ENCODE measurements around the gene SYNGR2.

Gene SYNGR2

DNA sequence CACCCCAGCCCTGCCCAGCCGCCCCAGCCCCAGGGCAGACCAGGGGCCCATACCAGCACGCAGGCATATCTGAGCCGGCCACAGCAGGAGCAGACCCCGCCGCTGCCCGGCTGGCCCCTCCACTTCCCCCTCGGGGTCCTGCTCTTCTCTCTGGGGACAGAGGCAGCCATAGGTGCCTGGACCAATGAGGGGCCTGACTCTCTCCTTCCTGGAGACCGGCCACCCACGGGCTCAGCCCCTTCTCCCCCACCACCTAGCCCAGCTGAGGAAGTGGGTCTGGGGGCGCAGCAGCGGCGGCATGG lies 43.6 kb upstream of the SYNGR2 start:
- no peak overlapping the region for H3K4me2 ChIP-seq (ENCODE audit: insufficient read depth, low read length)
- H3K9ac ChIP-seq (ENCODE audit: low read depth, low read length), result no peak overlapping the region
- peaks cover 68% of the 10 kb centered on the region for H3K4me1 ChIP-seq (ENCODE audit: insufficient read depth, low read length)
- H3K36me3 ChIP-seq (ENCODE audit: insufficient read depth, low read length), result peaks cover 17% of the 10 kb centered on the region
- ATAC-seq (ENCODE audit: insufficient read depth, low read depth) (no peak), DNase-seq (no peak)
- no peaks in the 10 kb centered on the region for H3K79me2 ChIP-seq (ENCODE audit: insufficient read depth, low read length)
- no peak overlapping the region for H3K4me3 ChIP-seq (ENCODE audit: low read depth in 1 of 2, low read length in 2 of 2)
- TF ChIP-seq EZH2 (IDR thresholded peaks at IDR 0.05; ENCODE audit: borderline replicate concordance, low read depth, low read length, severe bottlenecking) (no peak), CTCF (IDR thresholded peaks at IDR 0.05; ENCODE audit: borderline replicate concordance, extremely low read depth, low read length, poor library complexity, severe bottlenecking) (no peak)
- H4K20me1 ChIP-seq (ENCODE audit: insufficient read depth, low read length), result no peaks in the 10 kb centered on the region
- no peaks in the 10 kb centered on the region for H3K27me3 ChIP-seq (ENCODE audit: insufficient read depth, low read length, poor library complexity)
- no peak overlapping the region for H3K27ac ChIP-seq (ENCODE audit: low read length)
- no peak overlapping the region for H2AFZ ChIP-seq (ENCODE audit: low read depth, low read length)
- no peaks in the 10 kb centered on the region for H3K9me3 ChIP-seq (ENCODE audit: insufficient read depth, low read length, severe bottlenecking)

- Histone ChIP-seq H3K9me3 (ENCODE audit: insufficient read depth, low read length, severe bottlenecking) (no peaks in the 10 kb centered on the region), H3K27ac (ENCODE audit: low read length) (peak overlapping the region; percentile 26; the same call in 1 of the 2 replicates), H3K4me3 (ENCODE audit: low read depth in 1 of 2, low read length in 2 of 2) (no peak overlapping the region), H3K36me3 (ENCODE audit: insufficient read depth, low read length) (peaks cover 17% of the 10 kb centered on the region), H3K27me3 (ENCODE audit: insufficient read depth, low read length, poor library complexity) (no peaks in the 10 kb centered on the region), H2AFZ (ENCODE audit: low read depth, low read length) (no peak overlapping the region), H3K4me1 (ENCODE audit: insufficient read depth, low read length) (peaks cover 74% of the 10 kb centered on the region), H3K9ac (ENCODE audit: low read depth, low read length) (no peak overlapping the region), H4K20me1 (ENCODE audit: insufficient read depth, low read length) (no peaks in the 10 kb centered on the region), H3K79me2 (ENCODE audit: insufficient read depth, low read length) (no peaks in the 10 kb centered on the region), H3K4me2 (ENCODE audit: insufficient read depth, low read length) (no peak overlapping the region)
- ATAC-seq (ENCODE audit: insufficient read depth, low read depth), result no peak
- DNase-seq, result no peak
- no peak for TF ChIP-seq CTCF (IDR thresholded peaks at IDR 0.05; ENCODE audit: borderline replicate concordance, extremely low read depth, low read length, poor library complexity, severe bottlenecking)
- no peak for TF ChIP-seq EZH2 (IDR thresholded peaks at IDR 0.05; ENCODE audit: borderline replicate concordance, low read depth, low read length, severe bottlenecking)
These were observed 43.1 kb upstream of the SYNGR2 start for GRCh38 chr17:78125138-78125913.

GRCh38 chr17:78125976-78126894 lies 42.1 kb upstream of the SYNGR2 start:
- DNase-seq (no peak), ATAC-seq (ENCODE audit: insufficient read depth, low read depth) (no peak)
- peaks cover 17% of the 10 kb centered on the region for H3K36me3 ChIP-seq (ENCODE audit: insufficient read depth, low read length)
- peaks cover 74% of the 10 kb centered on the region for H3K4me1 ChIP-seq (ENCODE audit: insufficient read depth, low read length)
- TF ChIP-seq CTCF (IDR thresholded peaks at IDR 0.05; ENCODE audit: borderline replicate concordance, extremely low read depth, low read length, poor library complexity, severe bottlenecking) (no peak), EZH2 (IDR thresholded peaks at IDR 0.05; ENCODE audit: borderline replicate concordance, low read depth, low read length, severe bottlenecking) (no peak)
- no peak overlapping the region for H2AFZ ChIP-seq (ENCODE audit: low read depth, low read length)
- H3K27ac ChIP-seq (ENCODE audit: low read length), result no peak overlapping the region
- no peaks in the 10 kb centered on the region for H3K27me3 ChIP-seq (ENCODE audit: insufficient read depth, low read length, poor library complexity)
- no peaks in the 10 kb centered on the region for H3K9me3 ChIP-seq (ENCODE audit: insufficient read depth, low read length, severe bottlenecking)
- H3K9ac ChIP-seq (ENCODE audit: low read depth, low read length), result no peak overlapping the region; the same call in 1 of the 2 replicates
- no peaks in the 10 kb centered on the region for H4K20me1 ChIP-seq (ENCODE audit: insufficient read depth, low read length)
- peaks cover 6% of the 10 kb centered on the region for H3K79me2 ChIP-seq (ENCODE audit: insufficient read depth, low read length)
- no peak overlapping the region for H3K4me3 ChIP-seq (ENCODE audit: low read depth in 1 of 2, low read length in 2 of 2)
- peak overlapping the region; percentile 94 for H3K4me2 ChIP-seq (ENCODE audit: insufficient read depth, low read length)
